Measurements from ENCODE around the gene PRCP. TPM values are rescaled to one million over a fixed set of nuclear protein-coding genes. Genes with fewer than 3 reads are reported as not detected.

Gene PRCP
- total RNA-seq, 1 donor from 2014 or later = 76.4 TPM

DNA sequence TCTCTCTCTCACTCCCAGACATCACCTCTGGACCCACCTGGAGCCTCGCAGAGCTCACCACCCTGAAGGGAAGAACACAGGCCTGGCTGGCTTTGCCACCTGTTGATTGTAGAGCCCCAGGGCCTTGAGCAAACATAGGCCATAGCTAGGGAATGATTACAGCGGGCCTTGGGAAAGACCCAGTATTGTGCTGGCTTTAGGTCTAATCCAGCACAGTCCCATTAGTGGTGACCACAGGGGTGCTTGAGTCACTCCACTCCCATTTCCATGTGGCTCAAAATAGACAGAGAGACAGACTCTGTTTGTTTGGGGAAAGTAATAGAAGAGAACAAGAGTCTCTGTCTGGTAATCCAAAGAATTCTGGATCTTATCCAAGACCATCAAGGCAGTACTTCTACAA is 123.9 kb downstream of the PRCP start:
- DNase-seq = no peak

DNA sequence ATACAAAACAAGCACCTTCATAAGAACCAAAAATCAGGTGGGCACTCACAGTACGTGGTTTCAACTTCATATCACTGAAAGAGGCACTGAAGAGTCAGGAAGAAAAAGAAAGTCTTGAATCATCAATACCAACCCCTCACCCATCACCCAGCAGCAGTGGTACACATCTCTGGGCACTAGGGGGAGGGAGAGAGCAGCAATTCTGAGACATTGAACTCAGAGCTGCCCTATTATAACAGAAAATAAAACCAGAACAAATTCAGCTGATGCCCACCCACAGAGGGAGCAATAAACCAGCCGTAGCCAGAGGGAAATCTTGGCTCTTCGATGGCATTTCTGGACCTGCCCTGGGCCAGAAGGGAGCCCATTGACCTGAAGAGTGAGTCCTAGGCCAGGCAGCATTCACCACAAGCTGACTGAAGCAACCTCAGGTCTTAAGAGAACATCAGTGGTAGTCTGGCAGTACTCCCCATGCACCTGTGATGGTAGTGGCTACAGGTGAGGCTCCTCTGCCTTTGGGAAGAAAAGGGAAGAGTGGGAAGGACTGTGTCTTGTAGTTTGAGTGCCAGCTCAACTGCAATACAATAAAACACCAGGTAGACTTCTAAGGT is 124.4 kb downstream of the PRCP start:
- no peak for DNase-seq

- no peak for DNase-seq
Observed at GRCh38 chr11:82775218-82775617, 125.0 kb downstream of the PRCP start.

Other genes with a start within 250 kb of the PRCP start
- 1.9 TPM for gene FAM181B, start 166.6 kb downstream of the PRCP start, total RNA-seq
- 3.7 TPM for gene DDIAS, start 1.3 kb upstream of the PRCP start, total RNA-seq
- 39.3 TPM for gene RAB30, start 171.5 kb upstream of the PRCP start, total RNA-seq